GM12864 (cell line): Measurements from ENCODE around the gene PHKA2.

Experiments used
- DNase-seq: peaks from one replicate; pipeline ENCODE4 v3.0.0-alpha.2; 2011; ENCODE audit warnings: low read depth
- H3K4me3 ChIP-seq: 2 replicates; pipeline ENCODE4 v1.5.1; 2011; ENCODE audit warnings: mild to moderate bottlenecking, low read depth, low read length, control low read depth
- TF ChIP-seq, protein P1 (sequence below): IDR thresholded peaks from 2 replicates; pipeline ENCODE4 v1.5.1; 2011; ENCODE audit warnings: low read depth, mild to moderate bottlenecking, moderate library complexity, low read length, control low read depth, inconsistent platforms; ENCODE audit errors: missing control alignments

Gene PHKA2

DNA sequence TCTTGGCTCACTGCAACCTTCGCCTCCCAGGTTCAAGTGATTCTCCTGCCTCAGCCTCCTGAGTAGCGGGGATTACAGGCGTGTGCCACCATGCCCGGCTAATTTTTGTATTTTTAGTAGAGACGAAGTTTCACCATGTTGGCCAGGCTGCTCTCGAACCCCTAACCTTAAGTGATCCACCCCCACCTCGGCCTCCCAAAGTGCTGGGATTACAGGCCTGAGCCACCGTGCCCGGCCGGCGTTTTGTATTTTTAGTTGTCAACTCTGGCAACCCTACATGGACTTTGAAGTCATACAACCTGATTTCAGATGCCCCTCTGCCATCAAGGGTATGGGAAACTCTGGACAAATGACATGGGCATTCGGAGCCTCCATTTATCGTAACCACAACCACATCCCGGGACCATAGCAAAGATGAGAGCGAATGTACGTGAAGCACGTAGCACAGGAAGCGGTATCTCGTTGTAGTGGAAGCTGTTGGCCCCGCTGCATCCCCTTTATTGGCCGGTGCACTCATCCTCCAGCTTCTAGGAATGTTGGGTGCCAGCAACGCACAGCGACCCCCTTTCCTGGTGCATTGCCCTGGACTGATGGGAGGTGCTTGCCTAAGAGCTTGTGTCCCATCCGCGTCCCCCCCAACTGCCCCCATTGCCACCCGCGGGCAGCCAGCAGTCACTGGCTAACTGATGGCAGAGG is 109.2 kb downstream of the PHKA2 start:
- no peak for DNase-seq
- no peak overlapping the region for H3K4me3 ChIP-seq
- TF ChIP-seq, protein P1, sequence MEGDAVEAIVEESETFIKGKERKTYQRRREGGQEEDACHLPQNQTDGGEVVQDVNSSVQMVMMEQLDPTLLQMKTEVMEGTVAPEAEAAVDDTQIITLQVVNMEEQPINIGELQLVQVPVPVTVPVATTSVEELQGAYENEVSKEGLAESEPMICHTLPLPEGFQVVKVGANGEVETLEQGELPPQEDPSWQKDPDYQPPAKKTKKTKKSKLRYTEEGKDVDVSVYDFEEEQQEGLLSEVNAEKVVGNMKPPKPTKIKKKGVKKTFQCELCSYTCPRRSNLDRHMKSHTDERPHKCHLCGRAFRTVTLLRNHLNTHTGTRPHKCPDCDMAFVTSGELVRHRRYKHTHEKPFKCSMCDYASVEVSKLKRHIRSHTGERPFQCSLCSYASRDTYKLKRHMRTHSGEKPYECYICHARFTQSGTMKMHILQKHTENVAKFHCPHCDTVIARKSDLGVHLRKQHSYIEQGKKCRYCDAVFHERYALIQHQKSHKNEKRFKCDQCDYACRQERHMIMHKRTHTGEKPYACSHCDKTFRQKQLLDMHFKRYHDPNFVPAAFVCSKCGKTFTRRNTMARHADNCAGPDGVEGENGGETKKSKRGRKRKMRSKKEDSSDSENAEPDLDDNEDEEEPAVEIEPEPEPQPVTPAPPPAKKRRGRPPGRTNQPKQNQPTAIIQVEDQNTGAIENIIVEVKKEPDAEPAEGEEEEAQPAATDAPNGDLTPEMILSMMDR, result no peak

GRCh38 chrX:18873836-18874235 is 110.1 kb downstream of the PHKA2 start:
- no peak for DNase-seq
- TF ChIP-seq, protein P1, result no peak
- H3K4me3 ChIP-seq, result no peak overlapping the region

DNA sequence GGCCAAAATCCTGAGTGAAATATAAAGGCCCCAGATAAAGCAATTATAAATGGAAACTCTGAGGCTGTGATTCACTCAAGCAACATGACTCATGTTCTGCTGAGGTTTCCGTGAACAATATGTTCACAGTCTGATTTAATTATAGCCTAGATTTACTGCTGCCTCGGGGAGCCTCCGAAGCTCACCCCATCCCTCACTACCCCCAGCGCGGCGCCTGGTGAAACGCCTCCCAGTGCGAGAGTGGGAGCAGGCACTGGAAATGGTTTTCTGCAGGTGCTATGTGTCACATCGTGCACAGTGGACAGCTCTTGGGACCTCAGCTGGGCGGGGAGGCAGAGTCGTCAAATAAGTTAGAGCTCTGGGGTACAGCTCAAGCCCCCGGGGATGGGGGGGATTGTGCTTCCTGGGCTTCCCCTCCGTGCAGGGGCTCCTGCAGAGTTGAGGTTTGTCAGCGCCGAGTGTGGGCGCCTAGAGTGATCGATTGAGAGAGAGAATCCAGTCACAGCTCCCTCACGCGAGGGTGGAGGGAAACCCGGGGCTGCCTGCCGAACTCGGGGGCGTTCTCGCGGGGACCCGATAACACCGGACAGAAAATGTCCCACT is 110.6 kb downstream of the PHKA2 start:
- TF ChIP-seq, protein P1, result no peak
- no peak for DNase-seq
- H3K4me3 ChIP-seq, result no peak overlapping the region

DNA sequence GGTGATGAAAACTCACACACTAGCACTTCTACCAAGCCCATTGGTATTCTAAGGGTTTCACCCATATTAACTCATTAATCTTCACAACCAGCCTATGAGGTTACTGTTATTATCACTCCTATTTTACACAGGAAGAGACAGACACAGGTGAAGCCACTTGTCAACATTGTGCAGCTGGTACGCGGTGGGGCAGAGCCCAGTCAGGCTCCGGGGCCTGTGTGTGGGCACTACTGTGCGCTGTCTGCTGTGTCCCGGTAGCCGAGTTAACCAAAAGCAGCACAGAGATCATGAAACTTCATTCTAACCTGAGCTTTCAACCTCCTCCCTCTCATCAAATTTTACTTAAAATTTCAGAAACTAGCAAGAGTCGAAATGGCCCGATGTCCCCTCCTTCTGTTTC is 111.3 kb downstream of the PHKA2 start:
- no peak overlapping the region for H3K4me3 ChIP-seq
- TF ChIP-seq, protein P1, result no peak
- no peak for DNase-seq

- H3K4me3 ChIP-seq, result no peak overlapping the region
- TF ChIP-seq, protein P1, result no peak
- DNase-seq, result no peak
Observed at GRCh38 chrX:18871970-18872369, 111.9 kb downstream of the PHKA2 start.

- TF ChIP-seq, protein P1, result no peak
- H3K4me3 ChIP-seq, result no peak overlapping the region
- DNase-seq, result no peak
Observed at GRCh38 chrX:18871161-18871890, 112.6 kb downstream of the PHKA2 start.
